ENCODE data around the gene SRP68.
"Not testable (repeated sequence)": the region's sequence is repeated elsewhere in the genome, so short reads cannot be mapped to it uniquely, and the experiment has no call there.

The SRP68 gene

DNA sequence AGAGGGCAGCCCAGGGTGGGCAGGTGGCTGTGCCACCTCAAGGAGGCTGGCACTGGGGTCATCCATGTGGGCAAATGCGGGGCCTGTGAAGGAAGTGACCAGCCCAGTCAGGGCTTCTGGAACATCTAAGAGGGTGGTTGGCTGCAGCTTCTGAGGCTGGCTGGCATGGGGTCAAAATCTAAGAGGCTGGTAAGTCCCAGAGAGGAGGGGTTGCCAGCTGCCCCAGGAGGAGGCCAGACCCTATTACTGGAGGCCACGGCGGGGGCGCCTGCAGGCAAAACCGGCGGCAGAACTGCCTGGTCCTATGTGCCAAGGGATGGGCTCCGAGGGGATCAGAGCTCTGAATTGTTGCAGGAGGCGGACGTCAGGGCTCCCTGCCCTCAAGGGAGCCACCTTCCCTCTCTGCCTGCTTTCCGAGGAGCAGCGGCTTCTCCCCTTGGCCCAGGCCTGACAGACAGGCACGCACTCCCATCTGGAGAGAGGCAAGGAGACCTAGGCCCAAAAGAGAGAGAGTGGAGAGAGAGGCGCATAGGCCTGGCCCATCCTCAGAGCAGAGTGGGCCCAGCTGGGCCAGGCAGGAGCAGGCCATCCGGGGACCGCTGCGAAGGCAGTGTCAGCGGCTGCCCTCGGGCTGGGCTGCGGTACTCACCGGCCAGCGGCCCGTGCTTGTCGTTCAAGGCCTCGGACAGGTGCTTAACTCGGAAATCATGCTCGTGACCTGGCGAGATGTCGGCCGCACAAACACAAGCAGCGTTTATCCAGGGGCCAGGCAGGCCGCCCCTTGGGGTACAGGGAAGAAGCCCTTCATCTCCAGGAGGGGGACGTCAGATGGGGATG lies 17.6 kb upstream of the SRP68 start:
- no peak for DNase-seq

DNA sequence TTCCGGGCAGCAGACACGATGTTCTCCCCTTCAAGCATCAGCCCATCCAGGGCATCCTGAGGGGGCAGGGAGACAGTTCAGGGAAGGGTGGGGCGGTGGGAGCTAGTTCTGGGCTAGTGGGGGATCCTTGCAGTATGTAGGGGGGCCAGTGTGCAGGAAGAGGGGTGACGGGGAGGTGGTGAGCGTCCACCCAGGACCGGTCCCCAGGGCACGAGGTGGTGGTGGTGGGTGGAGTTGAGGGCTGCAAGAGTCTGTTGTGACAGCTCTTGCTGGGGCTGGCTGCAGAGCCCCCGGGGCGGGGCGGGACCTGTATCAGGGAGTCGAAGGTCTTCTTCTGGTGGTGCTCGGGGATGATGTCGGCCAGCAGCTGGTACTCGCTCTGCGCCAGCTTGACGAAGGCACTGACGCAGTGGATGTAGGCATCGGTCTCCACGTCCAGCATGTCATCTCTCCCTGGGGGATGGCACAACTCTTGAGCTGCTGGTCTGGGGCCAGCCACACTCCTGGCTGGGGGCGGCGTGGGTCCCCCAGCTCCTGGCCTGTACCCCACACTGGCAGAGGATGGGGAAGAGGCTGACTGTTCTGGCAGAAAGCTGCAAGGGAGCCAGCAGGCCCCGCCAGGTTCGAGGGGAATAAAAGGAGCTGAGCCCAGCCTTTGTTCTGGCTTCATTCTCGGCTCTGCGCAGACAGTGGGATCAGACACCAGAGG lies 16.7 kb upstream of the SRP68 start:
- no peak for DNase-seq

DNA sequence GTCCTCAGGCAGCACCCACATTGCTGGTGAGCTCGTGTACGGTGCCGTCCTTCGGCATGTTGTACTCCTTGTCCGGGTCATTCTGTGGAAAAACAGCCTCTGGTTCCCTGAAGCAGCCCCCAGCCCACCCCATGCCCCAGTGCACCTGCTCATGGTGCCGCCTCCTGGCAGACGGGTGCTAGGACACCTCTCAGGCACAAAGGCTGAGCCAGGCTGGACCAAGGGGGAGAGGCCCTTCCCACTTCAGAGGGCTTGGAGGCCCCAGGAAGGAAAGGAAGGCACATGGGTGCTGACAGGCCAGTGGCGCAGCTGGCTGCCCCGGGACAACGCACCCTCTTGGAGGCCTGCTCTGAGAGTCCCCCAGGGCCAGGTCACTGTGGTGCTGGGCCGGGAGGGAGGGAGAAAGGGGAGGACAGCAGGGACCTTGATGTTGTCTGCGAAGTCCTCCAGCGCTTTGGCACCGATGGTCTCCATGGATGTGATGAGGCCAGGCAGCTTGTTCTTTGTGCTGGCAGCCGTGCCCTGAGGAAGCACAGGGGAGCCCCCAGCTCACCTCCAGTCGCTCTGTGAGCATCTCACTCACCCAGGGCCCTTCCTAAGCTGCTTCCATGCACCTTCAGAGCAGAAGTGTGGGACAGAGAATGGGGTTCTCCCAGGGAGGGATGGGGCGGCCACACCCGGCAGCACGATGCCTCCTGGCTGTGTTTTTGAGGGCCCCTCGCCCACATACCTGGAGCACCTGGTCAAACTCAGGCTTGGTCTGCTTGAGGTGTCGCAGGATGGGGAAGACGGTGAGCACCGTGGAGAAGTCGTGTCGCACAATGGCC lies 15.9 kb upstream of the SRP68 start:
- no peak for DNase-seq

DNA sequence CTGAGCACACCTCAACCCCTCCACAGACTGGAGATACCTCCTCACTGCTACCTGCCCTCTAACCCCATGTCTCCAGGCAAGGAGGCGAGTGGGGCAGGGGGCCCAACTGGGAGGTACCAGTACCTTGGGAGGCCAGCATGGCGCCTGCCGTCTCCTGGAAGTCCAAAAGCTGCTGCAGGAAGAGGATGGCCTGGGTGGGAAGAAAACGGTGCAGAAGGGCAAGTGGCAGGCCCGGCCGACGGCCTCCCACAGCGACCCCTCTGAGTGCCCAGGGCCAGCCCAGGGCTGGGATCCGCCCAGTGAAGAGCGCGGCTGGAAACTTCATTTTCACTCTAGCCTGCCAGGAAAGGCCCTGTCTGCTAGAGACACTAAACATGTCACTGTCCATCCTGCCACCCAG lies 15.2 kb upstream of the SRP68 start:
- DNase-seq, result no peak

DNA sequence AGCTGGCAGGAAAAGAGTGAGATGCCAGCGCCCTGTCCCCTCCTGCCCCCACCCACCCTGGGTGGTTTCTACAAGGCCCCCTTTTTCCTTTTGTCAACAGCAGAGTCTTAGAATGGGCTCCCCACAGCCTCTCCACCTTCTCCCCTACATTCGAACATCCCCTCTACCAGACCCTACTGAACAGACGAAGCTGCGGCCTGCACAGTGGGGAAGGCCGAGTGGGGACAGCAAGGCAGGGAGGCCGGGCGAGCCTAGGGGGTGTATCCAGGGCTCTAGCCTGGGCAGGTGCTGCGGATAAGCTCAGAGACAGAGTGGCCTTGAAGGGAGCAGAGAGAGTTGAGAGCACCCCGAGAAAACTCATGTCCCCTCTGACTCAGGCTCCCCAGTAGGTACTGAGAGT lies 14.1 kb upstream of the SRP68 start:
- no peak for DNase-seq

DNA sequence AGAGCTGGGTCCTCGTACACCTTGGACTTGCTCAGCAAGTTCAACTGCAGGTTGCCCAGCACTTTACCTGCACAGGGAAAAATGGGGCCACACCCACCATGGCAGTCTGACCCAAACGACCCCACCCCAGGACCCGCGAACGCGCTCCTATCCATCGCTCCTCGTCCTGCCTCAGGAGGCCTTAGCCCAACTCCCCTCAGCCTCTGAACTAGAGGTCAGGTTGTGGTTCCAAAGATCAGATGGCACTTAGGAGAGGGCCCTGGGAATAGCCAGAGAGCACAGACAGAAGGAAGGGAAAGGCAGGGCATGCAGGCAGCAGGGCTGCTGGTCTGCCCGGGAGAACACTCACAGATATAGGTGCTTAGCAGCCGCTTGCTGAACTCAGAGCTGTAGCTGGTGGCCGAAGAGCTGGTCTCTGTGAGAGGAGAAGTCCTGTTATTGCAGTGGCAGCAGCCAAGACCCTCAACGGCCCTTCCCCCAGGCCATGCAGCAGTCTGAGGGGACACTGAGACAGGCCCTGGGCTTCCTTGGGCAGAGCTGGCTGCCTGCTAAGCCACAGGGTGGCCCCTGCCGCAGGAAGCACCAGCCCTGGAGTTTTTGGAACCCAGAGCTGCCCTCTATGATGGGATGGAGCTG lies 13.5 kb upstream of the SRP68 start:
- DNase-seq, result no peak

DNA sequence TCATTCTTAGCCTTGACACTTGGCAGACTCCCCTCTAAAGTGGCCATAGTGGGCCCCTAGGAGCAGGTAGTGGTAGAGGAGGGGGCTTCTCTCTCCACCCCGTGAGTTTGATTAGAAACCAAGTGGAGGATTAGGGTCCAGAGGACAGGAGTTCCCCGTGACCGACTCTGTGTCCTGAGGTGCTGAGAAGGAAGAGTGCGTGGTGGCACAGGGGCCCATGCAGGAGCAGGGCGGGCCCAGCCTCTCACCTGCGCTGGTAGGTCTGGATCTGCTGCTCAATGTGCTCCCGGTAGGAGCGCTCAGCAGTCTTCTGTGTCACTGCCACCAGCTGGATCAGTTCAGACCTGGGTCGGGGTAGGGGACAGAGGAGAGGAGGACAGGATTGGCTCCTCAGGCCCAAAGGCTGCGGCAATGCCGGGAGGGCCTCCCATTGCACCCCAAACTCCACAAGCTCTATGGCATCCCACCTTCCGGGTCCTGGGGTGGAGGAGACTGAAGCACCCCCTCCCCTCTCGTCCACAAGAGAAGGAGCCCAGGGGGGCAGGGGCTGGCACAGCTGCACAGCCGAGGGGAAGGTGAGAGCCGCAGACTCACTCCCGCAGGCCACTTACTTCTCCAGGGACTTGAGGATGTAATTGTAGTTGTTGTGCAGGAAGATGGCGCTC lies 12.9 kb upstream of the SRP68 start:
- no peak for DNase-seq

DNA sequence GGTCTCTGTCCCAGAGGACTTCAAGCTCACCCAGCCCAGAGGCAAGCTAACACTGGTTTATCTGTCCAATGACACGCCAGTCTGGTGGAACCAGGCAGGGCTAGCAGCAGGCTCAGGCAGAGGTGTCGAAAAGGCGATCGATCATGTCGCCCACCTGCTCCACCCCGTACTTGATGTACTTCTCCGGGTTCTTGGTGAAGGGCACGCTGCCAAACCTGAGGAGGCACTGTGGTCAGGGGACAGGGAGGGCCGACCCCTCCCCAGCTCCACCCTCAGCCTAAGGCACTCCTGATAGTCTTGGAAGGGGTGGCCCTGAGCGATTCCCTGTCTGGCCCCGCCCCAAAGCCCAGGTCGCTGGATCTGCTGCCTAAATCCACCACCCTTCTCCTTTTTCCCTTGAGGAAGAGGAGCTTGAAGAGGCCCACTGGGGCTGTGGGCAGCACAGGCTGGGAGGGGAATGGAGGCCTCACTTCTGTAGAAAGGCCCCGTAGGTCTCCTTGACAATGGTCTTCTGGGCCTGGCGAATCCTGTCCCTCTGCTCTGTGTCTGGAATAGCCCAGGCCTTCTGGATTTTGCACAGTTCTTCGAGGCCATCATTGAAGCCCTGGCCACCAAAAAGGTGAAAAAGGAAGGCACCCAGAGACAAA lies 11.3 kb upstream of the SRP68 start:
- DNase-seq, result no peak

DNA sequence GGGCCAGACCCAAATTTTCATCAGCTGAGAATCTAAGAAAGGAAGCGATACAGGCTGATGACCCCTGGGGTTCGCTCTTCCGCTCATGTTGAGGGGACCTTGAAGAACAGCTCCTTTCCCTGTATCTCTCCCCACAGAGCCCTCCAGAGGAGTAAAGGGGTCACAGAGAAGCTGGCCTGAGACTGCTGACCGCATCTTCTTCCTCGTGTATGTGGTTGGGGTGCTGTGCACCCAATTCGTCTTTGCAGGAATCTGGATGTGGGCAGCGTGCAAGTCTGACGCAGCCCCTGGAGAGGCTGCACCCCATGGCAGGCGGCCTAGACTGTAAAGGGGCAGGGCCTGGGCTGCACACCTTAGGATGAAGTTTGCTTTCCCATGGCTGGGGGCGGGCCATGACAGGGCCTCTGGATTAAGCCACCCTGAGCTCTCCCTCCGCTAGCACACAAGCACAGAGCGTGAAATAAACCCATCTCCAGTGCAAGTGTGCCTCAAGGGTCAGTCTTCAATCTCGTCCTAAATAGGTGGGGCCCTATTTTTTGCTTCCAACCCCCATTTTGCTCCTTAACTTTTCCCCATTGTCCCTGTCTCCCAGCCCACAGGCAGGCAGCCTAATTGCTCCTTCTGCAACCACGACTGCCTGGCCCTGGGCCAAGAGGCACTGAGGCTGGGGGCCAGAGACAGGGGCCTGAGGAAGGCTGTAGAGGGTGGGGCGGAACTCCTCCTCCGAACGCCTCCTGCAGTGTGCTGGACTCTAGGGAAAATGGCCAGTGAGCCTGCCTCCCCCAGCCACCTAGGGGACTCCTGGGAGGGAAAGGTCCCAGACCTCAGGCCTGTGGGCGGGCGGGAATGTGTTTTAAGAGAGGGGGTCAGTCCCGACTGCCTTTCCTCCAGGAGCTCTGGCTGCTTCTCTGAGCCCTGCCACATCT lies 10.3 kb upstream of the SRP68 start:
- DNase-seq, result no peak

DNA sequence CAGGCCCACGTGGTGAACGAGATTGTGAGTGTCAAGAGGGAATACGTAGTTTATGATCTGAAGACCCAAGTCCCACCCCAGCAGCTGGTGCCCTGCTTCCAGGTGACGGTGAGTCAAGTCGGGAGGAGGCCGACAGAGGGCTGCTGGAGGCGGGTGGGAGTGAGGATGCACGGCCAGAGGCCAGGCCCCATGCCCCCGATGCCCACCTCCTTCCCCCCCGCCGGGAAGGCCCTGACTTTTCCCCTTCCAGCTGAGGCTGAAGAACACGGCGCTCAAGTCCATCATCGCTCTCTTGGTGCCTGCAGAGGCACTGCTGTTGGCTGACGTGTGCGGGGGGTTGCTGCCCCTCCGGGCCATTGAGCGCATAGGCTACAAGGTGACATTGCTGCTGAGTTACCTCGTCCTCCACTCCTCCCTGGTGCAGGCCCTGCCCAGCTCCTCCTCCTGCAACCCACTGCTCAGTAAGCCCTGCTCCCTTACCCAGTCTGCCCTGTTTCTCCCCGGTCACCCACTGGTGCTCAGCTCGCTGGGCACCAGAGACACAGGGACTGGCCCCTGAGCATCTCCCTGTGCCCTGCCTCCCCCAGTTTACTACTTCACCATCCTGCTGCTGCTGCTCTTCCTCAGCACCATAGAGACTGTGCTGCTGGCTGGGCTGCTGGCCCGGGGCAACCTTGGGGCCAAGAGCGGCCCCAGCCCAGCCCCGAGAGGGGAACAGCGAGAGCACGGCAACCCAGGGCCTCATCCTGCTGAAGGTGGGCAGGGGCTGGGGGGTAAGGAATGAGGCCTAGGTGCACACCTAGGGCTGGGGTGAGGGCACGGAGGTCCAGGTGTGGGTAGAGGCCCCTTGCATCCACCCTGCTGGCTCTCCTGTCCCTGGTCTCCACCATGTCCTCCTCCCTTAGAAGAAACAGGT lies 9.2 kb upstream of the SRP68 start:
- DNase-seq, result no peak

DNA sequence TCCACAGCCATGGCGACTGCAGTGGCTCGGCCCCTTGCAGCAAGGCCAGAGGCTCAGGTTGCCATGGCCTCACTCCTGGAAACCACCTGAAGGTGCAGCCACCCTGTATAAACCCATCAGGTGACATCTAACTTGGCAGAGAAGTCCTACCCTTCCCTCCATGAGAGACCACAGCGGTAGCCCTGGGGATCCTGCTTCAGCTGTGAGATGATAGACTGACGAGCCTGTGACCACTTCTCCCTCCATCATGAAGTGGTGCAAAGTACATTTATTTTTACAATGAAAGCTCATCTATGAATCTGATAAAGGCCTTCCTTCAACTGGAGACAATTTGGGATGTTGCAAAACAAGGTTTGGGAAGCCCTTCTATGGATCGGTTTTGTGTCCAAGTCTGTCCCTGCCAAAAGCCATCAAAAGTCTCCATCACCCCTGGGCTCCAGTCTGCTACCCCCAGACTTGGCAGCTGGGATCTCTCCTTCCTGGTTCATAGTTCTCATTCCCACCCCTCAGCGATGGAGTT lies 8.5 kb upstream of the SRP68 start:
- DNase-seq, result no peak

DNA sequence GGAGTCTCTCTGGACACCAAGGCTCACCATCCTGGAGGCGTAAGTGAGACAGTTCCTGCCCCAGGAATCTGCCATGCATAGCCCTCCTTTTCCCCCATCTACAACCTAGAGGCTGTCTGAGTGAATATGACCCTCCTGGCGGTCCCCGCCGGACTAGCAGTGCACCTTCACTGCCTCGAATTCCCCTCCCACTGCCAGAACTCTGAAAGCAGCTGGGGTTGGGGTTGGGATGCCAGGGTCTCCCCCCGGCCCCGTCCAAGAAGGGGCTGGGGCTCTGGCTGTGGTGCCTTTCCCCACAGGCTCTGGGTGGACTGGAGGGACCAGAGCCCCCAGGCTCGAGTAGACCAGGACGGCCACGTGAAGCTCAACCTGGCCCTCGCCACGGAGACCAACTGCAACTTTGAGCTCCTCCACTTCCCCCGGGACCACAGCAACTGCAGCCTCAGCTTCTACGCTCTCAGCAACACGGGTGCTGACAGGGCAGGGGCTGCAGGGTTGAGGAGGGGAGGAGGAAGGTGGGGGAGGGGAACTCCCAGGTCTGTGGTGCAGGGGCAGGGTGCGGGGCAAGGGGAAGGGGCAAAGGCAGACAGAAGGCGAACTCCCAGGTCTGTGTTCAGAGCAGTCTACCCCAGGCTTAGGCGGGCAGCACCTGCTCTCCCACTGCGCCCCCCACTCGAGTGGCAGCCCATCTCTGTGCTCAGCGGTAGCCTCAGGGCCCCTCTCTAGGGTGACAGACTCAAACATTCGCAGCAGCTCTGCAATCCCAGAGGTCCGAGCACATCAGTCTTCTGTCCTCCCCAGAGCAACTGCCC lies 7.8 kb upstream of the SRP68 start:
- no peak for DNase-seq

DNA sequence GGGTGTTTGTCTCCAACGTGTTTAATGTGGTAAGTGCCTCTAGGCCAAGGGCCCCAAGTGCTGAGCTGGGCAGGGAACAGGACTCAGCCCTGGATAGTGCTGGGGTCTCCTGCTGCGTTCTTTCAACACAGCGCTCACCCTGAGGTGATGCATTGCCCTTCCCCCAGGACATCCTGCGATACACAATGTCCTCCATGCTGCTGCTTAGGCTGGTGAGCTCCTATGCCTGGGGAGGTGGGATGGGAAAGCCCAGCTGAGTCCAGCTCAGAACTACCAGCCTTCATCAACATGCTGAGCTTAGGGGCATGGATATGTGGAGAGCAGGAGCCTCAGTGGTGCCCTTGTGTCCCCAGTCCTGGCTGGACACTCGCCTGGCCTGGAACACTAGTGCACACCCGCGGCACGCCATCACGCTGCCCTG lies 7.2 kb upstream of the SRP68 start:
- no peak for DNase-seq

DNA sequence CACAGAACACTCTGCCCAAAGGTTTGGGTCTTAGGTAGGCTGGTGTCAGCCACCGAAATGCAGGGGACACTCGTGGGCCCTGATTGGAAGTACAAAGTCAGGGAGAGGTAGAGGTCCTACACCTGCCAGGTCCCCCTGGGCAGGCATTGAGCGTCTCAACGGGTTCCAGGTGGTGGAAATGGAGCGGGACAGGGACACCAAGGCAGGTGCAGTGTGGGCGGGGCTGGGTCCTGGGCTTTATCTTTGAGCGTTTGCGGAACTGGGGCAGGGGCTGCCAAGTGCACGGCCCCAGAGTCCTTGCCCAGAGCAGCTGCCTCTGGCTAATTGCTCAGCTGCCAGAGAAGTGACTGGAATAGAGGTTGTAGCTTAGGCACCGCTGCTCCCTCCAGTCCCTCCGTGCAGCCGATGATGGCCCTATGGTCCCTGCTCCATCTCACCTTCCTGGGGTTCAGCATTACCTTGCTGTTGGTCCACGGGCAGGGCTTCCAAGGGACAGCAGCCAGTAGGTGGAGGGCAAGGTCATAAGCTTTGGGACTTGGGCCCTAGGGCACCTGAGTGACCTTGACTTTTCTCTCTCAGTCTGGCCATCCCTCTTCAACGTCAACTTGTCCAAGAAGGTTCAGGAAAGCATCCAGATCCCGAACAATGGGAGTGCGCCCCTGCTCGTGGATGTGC lies 6.7 kb upstream of the SRP68 start, which contains the start of gene ZACN:
Gene ZACN, plus strand, starts transcription at position 323 of the 675 bp plus-strand sequence. Its CDS starts 83 bp downstream, at position 406.
- DNase-seq, result no peak

DNA sequence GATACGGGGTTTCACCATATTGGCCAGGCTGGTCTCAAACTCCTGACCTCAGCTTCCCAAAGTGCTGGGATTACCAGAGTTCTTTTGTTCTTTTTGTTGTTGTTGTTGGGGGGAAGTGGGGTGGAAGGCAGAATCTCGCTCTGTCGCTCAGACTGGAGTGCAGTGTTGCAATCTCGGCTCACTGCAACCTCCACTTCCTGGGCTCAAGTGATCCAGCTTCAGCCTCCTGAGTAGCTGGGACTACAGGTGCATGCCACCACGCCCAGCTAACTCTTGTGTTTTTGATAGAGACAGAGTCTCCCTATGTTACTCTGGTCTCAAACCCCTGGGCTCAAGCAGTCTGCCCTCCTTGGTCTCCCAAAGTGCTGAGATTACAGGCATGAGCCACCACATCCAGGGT lies 6.1 kb upstream of the SRP68 start:
- DNase-seq, result not testable (repeated sequence)

DNA sequence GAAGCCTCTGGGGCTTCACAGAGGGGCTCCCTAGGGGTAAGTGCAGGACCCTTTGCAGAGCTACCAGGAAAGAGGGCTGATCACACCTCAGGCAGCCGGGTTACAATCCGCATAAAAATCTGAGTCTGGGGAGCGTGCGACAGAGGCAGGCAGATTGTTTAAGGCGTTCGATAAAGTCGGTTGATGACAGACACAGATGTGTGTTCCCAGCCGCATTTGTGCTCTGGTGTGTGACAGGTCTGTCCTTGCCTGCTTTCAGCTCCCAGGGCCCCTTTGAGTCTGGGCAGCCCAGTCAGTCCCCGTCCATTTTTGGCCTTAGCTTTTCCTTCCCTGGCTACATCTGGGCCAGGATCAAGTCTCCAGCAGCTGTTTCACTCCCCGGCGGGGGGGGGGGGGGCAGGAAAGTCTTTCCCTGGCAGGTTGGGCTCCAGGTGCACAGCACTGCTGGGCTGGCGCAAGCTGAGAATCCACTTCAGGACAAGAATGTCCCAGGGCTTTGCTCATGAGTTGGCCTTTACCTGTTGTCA lies 5.3 kb upstream of the SRP68 start:
- peak; percentile 39 for DNase-seq

DNA sequence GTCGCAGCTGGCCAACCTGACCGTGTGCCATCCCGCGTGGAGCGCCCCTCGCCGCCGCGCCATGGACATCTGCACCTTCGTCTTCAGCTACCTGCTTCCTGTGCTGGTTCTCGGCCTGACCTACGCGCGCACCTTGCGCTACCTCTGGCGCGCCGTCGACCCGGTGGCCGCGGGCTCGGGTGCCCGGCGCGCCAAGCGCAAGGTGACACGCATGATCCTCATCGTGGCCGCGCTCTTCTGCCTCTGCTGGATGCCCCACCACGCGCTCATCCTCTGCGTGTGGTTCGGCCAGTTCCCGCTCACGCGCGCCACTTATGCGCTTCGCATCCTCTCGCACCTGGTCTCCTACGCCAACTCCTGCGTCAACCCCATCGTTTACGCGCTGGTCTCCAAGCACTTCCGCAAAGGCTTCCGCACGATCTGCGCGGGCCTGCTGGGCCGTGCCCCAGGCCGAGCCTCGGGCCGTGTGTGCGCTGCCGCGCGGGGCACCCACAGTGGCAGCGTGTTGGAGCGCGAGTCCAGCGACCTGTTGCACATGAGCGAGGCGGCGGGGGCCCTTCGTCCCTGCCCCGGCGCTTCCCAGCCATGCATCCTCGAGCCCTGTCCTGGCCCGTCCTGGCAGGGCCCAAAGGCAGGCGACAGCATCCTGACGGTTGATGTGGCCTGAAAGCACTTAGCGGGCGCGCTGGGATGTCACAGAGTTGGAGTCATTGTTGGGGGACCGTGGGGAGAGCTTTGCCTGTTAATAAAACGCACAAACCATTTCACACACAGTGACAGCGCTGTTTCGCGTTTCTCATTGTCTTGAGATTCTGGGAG lies 4.7 kb upstream of the SRP68 start:
- DNase-seq, result no peak
